GM20431 (cell line): ENCODE data around the gene KLHL20.
"Not testable (repeated sequence)": the region's sequence is repeated elsewhere in the genome, so short reads cannot be mapped to it uniquely, and the experiment has no call there.

Source experiments
- in situ Hi-C: fragments of 300-500 bp; cut with MseI, MboI; formaldehyde crosslinking; loops from one replicate; pipeline ENCODE4 v1.15.0; 2020; ENCODE audit warnings: low sequenced_read_pairs; ENCODE audit not compliant: unreplicated experiment

KLHL20 gene

DNA sequence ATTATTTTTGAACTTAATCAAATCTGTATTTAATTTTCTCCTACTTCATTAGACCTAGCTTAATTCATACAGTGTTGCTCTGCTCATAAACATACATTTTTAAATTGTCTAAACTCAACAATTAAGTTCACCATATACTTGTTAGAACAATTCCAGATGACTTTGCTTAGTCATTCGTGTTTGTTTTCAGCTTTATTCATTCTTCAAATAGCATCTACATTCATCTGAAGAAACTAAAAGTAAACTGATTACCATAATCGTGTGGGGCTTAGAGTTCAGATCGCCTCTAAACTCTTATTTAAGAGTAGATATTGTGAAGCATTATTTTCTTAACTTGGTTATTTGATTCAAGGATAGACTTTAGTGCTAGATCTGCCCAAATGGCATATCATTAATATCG is 34.4 kb downstream of the KLHL20 start:
- in situ Hi-C loops, result no loop called here

DNA sequence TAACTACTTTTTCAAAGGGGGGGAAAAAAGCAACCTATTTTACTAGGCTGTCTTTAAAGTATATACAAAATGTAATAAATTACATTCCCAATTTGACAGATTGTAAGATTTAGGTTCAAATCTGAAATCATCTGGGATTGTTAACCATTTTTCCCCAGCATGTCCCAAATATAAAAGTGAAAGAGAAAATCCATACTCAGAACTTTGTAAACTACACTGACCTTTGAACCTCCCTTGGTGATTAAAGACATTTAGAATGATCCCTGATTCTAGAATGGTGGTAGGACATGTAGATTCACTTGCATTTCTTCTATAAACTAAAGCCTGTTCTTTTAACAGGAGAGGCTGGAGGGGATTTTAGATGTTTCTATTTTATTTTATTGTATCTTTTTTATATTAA is 39.0 kb downstream of the KLHL20 start:
- in situ Hi-C loops, result no loop called here

DNA sequence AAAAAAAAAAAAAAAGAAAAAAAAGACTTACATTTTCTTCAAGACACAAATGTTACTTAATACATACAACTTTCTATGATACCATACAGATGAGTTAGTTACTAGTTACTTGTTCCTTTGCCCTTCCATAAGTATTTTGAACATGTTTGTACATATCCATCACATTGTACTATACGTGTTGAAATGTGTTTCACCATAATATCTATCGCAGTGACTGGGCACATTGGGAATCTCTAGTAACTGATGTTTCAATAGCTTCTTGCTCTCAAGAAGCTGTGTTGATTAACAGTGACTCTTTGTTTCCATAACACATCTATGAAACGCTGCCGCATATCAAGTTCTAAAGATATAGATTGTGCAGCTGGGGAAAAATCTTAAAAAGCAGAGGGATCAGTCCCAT is 42.9 kb downstream of the KLHL20 start:
- in situ Hi-C loops, result no loop called here

DNA sequence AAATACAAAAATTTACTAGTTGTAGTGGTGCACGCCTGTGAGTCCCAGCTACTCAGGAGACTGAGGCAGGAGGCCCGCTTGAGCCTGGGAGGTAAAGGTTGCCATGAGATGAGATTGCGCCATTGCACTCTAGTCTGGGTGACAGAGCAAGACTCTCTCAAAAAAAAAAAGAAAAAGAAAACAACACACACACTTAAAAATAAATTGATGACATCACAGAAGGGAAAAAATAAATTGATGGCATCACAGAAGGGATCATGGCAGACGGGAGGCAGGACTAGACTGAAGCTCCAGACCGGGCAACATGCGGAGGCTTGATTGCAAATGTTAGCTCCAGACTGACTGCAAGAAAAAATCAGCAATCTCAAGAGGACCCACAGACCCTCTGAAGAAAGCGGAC is 43.3 kb downstream of the KLHL20 start:
- in situ Hi-C loops, result no loop called here

DNA sequence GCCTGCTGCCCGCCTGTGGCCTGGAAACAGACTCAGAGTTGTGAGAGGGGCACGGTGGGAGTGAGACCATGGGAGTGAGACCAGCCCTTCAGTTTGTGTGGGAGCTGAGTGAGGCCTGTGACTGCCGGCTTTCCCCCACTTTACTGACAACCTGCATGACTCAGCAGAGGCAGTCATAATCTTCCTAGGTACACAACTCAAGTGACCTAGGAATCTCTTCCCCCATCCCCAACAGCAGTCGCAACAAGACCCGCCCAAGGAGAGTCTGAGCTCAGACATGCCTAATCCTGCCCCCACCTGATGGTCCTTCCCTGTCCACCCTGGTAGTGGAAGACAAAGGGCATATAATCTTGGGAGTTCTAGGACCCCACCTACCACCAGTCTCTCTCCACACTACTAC is 44.2 kb downstream of the KLHL20 start:
- in situ Hi-C loops, result no loop called here

DNA sequence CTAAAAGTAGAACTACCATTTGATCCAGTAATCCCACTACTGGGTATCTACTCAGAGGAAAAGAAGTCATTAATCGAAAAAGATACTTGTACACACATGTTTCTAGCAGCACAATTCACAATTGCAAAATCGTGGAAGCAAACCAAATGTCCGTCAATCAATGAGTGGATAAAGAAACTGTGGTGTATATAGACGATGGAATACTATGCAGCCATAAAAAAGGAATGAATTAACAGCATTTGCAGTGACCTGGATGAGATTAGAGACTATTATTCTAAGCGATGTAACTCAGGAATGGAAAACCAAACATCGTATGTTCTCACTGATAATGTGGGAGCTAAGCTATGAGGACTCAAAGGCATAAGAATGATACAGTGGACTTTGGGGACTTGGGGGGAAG is 49.5 kb downstream of the KLHL20 start:
- in situ Hi-C loops, result not testable (repeated sequence)

DNA sequence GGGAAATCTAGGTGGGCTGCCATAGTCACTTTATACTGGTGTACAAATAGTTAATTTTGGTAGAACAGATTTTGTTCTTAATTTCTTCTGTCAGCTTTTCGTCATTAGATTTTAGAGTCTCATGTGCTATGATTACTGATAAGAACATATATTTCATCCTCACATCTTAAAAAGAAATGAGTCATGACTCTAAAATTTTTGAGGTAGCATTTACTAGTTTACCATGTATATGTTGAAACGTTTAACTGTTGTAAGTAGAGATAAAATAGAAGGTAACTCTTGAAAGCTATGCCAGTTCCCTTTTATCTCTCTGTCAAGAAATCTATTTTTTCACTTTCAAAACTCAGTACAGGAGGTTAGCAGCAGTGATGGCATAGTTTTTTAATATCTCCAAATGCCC is 53.4 kb downstream of the KLHL20 start:
- in situ Hi-C loops, result no loop called here

DNA sequence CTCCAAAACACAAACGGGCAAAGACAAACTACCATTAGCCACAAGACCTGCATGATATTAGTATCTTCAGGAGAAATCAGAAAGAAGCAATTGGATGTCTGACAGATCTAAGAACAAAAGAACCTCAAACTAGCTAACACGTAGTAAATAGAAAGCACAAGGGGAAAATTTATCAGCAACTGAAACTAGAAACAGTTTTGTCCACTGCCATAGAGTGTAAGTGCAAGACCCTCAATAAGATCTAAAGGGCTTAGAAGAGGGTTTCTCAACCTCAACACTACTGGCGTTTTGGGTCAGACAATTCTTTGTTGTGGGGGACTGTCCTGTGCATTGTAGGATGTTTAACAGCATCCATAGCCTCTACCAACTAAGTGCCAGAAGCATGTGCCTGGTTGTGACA is 54.0 kb downstream of the KLHL20 start:
- in situ Hi-C loops, result no loop called here

DNA sequence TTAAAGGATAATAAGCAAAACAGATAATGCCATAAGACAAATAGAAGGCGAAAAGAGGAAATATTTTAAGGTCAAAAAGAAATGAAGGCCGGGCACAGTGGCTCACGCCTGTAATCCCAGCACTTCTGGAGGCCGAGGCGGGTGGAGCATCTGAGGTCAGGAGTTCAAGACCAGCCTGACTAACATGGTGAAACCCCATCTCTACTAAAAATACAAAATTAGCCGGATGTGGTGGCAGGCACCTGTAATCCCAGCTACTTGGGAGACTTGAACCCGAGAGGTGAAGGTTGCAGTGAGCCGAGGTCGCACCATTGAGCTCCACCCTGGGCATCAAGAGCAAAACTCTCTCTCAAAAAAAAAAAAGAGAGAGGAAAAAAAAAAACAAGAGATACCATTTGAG is 55.5 kb downstream of the KLHL20 start:
- in situ Hi-C loops, result not testable (repeated sequence)

DNA sequence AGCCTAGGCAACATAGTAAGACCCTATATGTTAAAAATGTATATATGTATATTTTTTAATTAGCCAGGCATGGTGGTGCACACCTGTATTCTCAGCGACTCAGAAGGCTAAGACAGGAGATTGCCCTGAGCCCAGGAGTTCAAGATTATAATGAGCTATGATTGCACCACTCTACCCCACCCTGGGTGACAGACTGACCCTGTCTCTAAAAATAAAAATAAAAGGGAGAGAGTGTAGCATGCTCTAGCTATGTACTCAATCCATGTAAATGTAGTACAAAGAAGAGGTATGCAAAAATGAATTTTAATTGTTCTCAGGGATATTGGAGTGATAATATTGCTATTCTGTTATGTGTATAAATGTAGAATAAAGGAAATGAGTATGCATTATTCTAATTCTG is 56.8 kb downstream of the KLHL20 start:
- in situ Hi-C loops, result no loop called here

DNA sequence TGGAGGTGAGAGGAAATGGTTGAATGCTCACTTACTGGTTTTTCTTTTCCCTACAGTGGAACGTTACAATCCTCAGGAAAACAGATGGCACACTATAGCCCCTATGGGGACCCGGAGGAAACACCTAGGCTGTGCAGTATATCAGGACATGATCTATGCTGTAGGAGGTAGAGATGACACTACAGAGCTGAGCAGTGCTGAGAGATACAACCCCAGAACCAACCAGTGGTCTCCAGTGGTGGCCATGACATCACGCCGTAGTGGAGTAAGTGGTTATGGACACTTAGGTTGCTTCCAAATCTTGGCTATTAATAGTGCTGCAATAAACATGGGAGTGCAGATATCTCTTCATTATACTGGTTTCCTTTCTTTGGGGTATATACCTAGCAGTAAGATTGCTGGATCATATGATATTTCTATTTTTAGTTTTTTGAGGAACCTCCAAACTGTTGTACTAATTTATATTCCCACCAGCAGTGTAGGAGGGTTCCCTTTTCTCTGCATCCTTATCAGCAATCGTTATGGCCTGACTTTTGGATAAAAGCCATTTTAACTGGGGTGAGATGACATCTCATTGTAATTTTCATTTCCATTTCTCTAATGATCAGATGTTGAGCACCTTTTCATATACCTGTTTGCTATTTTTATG is 60.9 kb downstream of the KLHL20 start:
- in situ Hi-C loops, result no loop called here

DNA sequence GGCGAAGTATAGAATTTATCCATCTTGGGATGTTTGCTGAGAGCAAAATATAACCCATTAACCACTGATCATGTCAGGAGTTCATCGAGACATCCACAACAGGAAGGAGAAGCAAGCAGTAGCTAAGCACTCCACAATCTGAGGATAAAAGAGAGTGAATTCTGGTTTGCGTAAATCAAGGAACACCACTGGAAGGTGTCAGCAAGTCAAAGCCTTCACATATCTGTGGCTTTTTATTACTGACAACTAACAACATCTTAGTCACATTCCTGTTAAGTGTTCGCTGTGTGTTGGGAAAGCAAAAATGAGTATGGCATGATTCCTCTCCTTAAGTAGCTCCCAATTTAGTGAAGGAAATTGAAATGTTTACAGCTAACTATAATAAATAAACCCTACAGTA is 65.2 kb downstream of the KLHL20 start:
- in situ Hi-C loops, result no loop called here

DNA sequence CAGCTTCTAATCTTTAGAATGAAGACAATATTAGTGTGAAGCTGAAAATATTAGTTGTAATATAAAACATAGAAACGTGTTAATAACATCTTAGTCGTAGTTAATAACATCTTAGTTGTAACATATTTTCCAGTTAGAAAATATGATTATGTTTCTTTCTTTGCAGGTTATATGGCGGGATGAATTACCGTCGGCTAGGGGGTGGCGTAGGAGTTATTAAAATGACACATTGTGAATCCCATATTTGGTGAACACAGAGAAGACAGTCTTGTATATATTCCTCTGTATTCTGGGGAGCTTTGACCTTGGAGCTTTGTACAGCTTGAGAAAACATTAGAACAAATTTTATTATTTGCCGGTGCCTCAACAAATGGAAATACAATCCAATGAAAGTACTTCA is 70.2 kb downstream of the KLHL20 start:
- in situ Hi-C loops, result no loop called here

DNA sequence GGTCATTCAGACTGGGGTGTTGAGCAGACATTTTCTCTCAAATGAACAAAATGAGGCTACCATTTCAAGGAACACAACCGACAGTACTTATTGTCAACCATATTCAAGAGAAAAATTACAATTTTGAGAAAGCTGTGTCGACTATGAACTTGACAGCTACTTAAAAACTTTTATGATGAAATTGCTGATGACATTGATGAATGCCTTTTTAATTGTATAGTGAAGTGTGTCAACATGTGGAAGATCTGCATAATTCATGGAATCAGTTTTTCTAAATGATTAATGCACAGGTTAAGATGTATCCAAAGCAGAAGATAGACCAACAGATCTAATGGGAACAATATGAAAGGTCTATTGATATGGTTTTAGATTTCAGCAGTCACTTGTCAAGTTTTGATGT is 75.1 kb downstream of the KLHL20 start:
- in situ Hi-C loops, result no loop called here

DNA sequence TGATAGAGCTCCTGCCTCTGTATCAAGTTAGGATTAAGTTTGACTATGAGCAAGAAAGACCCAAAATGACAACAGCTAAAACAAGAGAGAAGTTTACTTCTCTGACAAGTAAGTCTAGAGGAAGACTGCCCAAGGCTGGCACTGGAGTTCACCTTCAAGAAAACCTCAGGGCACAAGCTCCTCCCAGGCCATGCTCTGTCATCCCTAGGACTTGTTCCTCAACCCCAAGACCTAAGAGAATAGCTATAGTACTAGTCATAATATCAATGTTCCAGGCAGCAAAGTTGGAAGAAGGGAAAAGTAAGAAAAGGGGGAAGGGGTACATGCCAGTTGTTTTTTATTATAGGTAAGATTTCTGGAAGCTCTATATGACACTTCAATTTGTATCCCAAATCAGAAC is 83.3 kb downstream of the KLHL20 start:
- in situ Hi-C loops, result no loop called here

DNA sequence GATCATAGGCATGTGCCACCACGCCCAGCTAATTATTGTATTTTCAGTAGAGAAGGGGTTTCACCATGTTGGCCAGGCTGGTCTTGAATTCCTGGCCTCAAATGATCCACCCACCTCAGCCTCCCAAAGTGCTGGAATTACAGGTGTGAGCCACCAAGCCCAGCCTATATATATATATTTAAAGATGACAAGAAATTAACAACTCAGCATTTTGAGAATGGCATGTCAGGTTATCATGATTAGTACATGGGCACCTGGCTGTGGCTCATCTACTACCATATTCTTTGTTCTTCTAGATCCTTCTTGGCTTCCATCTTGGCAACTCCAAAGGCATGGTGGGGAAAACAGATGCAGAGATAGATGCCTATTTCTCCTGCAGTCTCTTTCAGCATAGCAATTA is 85.2 kb downstream of the KLHL20 start:
- in situ Hi-C loops, result not testable (repeated sequence)

DNA sequence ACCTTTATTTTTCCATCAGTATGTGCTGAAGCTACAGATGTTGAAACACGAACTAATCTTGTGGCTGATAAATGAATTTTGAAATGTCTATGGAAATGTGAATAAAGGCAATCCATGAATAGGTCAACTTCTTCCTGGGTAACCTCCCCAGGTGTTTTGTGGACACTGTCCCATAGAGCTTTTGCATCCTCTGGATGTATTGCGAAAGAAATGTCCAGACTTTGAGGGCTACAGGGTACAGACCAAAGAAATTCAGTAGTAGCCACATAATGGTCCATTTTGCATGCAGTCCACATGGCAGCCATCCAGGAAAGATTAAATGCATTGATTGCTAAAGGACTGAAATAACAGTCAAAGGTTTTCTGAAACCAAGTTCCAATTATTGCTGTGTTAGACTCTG is 88.2 kb downstream of the KLHL20 start:
- in situ Hi-C loops, result no loop called here

DNA sequence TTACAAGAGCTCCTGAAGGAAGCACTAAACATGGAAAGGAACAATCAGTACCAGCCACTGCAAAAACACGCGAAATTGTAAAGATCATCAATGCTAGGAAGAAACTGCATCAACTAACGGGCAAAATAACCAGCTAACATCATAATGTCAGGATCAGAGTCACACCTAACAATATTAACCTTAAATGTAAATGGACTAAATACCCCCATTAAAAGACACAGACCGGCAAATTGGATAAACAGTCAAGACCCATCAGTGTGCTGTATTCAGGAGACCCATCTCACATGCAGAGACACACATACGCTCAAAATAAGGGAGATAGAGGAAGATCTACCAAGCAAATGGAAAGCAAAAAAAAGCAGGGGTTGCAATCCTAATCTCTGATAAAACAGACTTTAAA is 98.9 kb downstream of the KLHL20 start:
- in situ Hi-C loops, result not testable (repeated sequence)

DNA sequence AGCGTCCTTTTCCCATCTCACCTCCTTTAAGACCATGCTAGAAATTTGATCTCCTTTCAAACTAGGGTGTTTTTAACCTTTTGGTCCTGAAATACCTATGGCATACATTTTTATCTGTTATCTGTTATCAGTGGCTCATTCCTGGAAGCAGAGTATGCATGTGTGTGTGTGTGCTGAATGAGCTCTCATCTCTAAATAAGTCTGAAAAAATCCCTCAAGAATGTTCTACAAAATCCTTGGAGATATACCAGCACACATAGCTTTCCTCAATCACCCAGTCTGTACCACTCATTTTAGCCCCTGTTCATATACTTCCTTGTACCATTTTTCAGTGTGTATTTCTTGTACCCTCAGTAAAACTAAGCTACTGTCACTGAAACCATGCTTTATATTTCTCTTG is 103.7 kb downstream of the KLHL20 start:
- in situ Hi-C loops, result no loop called here

DNA sequence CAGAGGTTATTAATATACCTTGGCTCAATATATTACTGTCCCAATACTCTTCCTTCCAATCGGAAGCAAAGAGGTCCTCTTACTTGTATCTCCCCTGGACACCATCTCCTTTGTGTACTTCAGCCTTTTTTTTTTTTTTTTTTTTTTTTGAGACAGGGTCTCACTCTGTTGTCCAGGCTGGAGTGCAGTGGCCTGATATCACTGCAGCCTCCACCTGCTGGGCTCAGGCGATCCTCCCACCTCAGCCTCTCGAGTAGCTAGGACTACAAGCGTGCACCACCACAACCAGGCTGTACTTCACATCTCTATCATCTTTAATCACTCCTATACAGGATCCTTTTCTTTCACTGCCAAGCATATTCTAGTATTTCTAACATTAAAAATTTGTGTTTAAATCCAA is 106.9 kb downstream of the KLHL20 start:
- in situ Hi-C loops, result no loop called here

DNA sequence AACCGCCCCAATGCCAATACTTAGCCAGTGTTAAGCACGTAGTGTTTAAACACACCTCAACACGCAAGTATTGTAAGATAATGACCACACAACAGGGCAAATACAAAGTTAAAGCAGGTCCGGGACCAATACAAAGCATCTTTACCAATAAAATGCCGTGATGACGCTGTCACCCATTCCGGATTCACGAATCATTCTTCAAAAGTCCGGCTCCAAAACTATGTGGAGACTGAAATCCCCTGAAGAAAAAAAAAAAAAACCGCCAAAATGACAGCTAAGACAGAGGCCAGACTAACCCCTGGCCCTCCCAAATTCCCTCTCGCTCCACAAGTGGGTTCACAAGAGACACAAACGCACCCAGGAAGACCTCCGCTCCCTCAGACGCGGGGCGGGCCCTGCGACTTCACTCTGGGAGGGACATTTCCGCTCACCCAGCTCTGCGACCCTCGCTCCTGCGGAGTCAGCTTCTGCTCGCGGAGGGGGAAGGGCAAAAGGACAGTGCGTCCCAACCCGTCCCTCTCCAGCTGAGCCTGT is 109.1 kb downstream of the KLHL20 start:
- in situ Hi-C loops, result no loop called here

DNA sequence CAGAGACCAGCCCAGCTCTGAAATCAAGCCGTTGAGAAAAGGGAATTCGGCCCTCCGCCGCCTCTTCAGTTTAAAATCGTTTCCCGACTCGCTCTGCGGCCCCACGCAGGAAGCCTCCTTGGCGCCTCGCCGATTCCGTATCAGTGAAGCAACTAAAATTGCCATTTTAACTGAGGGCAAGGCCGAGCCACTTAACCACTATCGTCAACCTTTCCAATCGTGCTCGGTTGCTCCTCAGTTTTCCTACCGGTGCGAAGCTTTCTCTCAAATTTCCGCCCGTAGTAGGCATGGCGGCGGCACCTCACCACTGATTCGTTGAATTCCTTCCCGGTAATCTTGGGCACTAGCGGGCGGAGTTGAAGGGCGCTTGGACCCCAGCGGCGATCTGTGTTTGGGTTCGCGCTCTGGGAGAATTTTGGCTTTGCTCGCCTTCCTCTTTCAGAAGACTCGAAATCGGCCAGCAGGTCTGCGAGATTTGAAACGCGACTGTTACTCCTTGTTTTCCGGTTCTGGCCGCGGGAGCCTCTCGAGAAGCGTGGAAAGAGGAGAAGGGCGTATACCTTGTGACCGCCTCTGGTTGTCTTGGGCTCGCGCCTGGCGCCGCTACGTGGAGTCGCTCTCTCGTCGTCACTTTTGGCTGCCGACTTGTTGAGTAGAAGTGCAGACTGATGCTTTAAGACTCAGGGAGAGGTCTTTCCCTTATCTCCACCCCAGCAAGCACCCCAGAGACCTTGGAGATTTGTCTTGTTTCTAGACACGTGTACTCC is 109.7 kb downstream of the KLHL20 start, which contains the start of the genes CENPL and DARS2:
Gene CENPL, minus strand, starts transcription at position 569 of the 767 bp plus-strand sequence. CDS start 13,584 bp downstream, outside the sequence.
Gene DARS2, plus strand, starts transcription at position 359 of the 767 bp plus-strand sequence. CDS start 557 bp downstream, outside the sequence.
- in situ Hi-C loops, result loop anchor here (25.0 kb wide), 1 partner anchor 387 kb away; no protein-coding TSS in a partner anchor
